CD1c-positive myeloid dendritic cell (primary cell): ENCODE results near the gene FGD6.
"Not testable (repeated sequence)": the region's sequence is repeated elsewhere in the genome, so short reads cannot be mapped to it uniquely, and the experiment has no call there.

ENCODE experiments used
- DNase-seq: peaks from one replicate; pipeline ENCODE4 v3.0.0-alpha.2; 2016; ENCODE audit errors: extremely low spot score

The FGD6 gene

GRCh38 chr12:95126076-95126475 is 91.2 kb downstream of the FGD6 start:
- DNase-seq: no peak

- DNase-seq: no peak
These were observed 93.2 kb downstream of the FGD6 start for GRCh38 chr12:95124106-95124505.

GRCh38 chr12:95118788-95119179 is 98.5 kb downstream of the FGD6 start:
- DNase-seq: no peak

- no peak for DNase-seq
These were observed 99.0 kb downstream of the FGD6 start for GRCh38 chr12:95118138-95118787.

GRCh38 chr12:95117178-95117599 is 100.1 kb downstream of the FGD6 start:
- peak; percentile 80 for DNase-seq

- DNase-seq: no peak
These were observed 100.5 kb downstream of the FGD6 start for GRCh38 chr12:95116773-95117172.

GRCh38 chr12:95116341-95116740 is 100.9 kb downstream of the FGD6 start:
- no peak for DNase-seq

DNA sequence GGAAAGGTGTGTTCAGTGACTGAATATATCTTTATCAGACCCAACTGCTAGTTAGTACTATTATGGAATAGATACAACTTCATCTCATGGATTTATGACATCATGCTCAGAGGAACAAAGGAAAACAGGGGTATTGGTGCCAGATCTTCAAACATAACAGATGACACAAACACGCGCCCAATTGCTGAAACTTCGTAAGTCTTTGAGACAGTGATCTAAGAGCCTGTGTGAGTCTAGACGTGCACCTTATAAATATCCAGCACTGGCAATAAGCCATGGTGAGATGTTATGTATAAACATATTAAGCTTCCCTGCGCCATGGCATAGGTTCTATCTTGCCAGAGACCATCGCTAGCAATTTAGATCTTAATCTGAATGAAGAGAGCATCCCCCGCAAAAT is 101.6 kb downstream of the FGD6 start:
- no peak for DNase-seq

- no peak for DNase-seq
These were observed 102.4 kb downstream of the FGD6 start for GRCh38 chr12:95114766-95115405.

DNA sequence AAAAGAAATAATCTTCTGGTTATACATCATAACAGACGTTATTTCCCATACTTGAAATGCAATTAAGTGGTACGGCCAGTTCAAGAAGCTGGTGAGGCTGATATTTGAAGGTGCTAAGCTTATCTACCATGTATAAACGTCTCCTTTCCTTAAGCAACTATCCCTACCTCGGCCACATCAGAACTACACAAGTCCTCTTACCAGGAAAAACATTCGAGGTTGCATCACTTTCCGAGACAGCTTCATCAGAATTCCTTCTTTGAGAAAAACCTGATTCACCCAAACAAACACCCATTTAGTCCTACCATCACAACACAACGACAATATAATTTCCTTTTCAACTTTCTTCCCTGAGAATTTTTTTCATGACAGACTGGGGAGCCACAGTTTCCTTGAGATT is 109.9 kb downstream of the FGD6 start:
- DNase-seq: no peak

DNA sequence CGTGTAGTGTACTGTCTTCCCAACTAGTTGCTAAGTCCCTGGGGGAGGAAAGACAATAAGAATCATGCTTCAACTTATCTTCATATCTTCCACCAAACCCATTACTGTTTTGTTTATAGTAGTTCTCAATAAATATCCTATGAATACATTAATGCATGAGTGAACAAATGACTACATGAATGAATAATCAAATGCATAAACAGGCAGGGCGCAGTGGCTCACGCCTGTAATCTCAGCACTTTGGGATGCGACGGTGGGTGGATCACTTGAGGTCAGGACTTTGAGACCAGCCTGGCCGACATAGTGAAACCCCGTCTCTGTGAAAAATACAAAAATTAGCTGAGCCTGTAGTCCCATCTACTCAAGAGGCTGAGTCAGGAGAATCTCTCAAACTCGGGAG is 111.7 kb downstream of the FGD6 start:
- no peak for DNase-seq

DNA sequence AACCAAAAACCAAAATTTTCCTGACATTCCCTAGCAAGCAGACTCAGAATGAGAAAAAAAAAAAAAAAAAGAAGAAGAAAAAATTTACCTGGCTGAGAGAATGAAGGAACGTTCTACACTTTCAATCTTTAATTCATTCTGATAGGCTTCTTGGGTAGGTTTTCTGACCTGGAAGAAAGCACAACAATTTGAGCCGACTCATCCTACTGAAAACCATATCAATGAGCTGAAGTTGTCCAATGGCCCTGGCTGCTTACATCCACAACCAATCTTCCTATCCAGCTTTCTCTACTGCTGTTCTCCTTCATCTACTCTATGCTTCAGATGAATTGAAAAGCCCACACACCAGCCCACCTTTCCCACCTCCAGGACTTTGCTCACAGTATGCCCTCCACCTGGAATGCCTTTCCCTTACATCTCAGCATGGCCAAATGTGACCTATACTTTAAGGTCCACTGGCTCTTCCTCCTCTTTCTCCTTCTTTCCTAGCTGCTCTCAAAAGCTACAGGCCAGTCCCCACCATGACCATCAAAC is 112.3 kb downstream of the FGD6 start:
- no peak for DNase-seq

GRCh38 chr12:95102916-95103671 is 114.2 kb downstream of the FGD6 start:
- DNase-seq: peak; percentile 64

- not testable (repeated sequence) for DNase-seq
These were observed 115.3 kb downstream of the FGD6 start for GRCh38 chr12:95101957-95102356.

DNA sequence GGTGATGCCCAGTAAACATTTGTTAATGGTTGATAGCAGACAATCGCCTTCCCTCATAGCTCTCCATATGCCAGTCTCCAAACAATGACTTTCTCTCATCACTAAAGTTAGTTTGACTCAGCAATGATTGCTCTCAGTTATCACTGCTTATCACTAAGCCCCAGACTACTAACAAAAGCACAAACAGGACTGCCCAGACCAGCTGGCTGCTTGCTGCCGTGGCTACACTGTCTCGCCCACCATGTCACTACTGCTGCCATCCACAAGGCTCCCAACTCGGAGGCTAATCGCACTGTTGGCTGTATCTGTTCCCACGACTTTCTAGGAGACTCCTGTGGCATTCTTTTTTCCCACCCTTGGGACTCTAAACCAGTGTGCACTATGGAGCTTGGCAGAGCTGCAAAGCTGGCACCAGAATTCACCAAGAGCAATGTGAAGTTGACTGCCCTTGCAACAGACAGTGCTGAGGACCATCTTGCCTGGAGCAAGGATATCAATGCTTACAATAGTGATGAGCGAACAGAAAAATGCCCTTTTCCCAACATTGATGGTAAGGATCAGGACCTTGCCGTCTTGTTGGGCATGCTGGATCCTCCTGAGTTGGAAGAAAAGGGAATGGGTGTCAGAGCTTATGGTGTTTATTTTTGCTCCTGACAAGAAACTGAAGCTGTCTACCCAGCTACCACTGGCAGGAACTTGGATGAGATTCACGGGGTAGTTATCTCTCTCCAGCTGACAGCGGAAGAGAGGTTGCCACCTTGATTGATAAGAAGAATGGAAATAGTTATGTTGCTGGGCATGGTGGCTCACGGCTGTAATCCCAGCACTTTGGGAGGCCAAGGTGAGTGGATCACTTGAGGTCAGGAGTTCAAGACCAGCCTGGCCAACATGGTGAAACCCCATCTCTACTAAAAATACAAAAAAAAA is 116.7 kb downstream of the FGD6 start:
- DNase-seq: no peak

DNA sequence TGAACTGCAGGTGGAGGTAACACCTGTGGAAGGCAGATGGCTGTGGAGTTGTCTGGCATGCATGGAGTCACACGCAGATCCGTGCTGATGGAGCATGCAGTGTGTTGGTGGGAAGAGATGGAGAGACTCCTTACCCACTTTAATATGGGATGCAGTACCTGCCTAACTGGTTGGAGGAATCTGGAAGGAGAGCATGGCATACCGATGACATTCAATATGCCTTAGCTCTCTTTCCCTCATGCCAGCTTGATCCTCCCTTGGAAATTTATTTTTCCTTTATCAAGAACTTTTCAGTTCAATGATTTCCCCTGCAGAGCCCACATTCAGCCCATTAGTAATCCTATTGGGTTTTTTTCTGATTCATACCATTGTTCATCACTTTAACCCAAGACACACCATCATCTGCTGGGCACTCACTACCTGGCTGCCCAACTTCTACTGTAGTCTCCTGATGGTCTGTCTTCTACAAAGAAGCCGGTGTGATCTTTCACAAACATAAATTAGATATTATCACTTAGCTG is 117.9 kb downstream of the FGD6 start:
- no peak for DNase-seq

DNA sequence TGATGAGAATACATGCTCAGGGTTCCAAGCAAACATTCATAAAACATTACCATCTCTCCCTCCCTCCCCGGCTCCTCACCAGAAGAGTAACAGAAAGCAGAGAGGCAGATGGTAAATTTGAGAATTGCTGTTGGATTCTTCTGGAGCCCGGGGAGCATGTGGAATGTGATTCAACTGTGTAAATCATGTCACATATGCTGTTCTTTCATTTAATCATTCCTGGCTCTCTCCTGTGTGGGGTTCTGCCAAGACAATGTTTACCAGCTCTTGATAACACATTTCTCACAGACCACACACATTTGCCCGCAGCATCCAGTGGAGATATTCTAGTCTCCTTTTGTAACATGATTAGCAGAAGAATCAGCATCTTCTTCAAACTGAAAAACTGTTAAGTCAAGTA is 120.4 kb downstream of the FGD6 start:
- DNase-seq: no peak

DNA sequence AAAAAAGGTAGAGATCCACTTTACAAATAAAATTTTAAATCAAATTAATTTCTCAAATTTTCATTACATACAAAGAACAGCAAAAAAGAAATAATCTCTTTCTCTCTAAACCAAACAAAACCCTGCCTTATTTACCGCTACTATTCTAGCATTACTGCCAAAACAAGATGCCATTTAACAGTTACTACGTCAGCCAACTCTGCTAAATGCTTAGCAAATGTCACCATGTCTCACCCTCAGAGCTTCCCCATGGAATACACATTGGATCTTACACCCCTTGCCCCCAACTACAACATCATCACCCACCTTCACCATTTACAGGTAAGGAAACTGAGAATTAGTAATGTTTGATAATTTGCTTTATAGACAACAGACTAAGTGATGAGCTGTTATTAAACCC is 120.9 kb downstream of the FGD6 start:
- DNase-seq: no peak

GRCh38 chr12:95095866-95096265 is 121.4 kb downstream of the FGD6 start:
- DNase-seq: peak; percentile 25

GRCh38 chr12:95089462-95089861 is 127.8 kb downstream of the FGD6 start:
- no peak for DNase-seq

DNA sequence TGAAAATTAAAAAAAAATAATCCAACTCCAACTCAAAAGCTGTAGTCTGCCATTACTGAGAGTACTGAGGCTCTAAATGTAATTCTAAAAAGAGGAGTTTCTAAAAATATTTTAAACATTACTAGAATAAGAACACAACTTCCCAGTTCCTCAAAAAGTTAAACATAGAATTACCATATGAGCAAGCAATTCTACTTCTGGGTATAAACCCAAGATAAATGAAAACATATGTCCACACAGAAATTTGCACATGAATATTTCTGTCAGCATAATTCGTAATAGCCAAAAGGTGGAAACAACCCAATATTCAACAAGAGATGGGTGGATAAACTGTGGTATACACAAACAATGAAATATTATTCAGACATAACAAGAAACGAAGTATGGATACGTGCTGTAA is 128.9 kb downstream of the FGD6 start:
- peak; percentile 21 for DNase-seq
